Hematopoietic multipotent progenitor cell treated with erythropoietin and hydrocortisone succinate and interleukin-3 and kit ligand, for 15 days (in vitro differentiated cells): Measurements from ENCODE around the gene TBC1D2B.
"Not testable (repeated sequence)": the region's sequence is repeated elsewhere in the genome, so short reads cannot be mapped to it uniquely, and the experiment has no call there.

ENCODE experiments used
- DNase-seq: peaks from one replicate; pipeline ENCODE4 v3.0.0-alpha.2; 2015; ENCODE audit warnings: low spot score

TBC1D2B gene

GRCh38 chr15:78002996-78003395 lies 74.5 kb downstream of the TBC1D2B start:
- no peak for DNase-seq

GRCh38 chr15:78001656-78002055 lies 75.9 kb downstream of the TBC1D2B start:
- no peak for DNase-seq

GRCh38 chr15:78000927-78001249 lies 76.6 kb downstream of the TBC1D2B start:
- no peak for DNase-seq

- DNase-seq: peak; percentile 93
Measured at GRCh38 chr15:78000091-78000926, 77.2 kb downstream of the TBC1D2B start.

- no peak for DNase-seq
Measured at GRCh38 chr15:77999486-77999885, 78.0 kb downstream of the TBC1D2B start.

GRCh38 chr15:77998592-77998991 lies 78.9 kb downstream of the TBC1D2B start:
- no peak for DNase-seq

- not testable (repeated sequence) for DNase-seq
Measured at GRCh38 chr15:77997761-77998554, 79.6 kb downstream of the TBC1D2B start.

- DNase-seq: not testable (repeated sequence)
Measured at GRCh38 chr15:77997221-77997620, 80.3 kb downstream of the TBC1D2B start.

GRCh38 chr15:77996713-77997171 lies 80.8 kb downstream of the TBC1D2B start:
- not testable (repeated sequence) for DNase-seq

- not testable (repeated sequence) for DNase-seq
Measured at GRCh38 chr15:77996226-77996625, 81.3 kb downstream of the TBC1D2B start.

GRCh38 chr15:77995537-77995918 lies 82.0 kb downstream of the TBC1D2B start:
- DNase-seq: not testable (repeated sequence)

- peak; percentile 66 for DNase-seq
Measured at GRCh38 chr15:77994893-77995536, 82.5 kb downstream of the TBC1D2B start.

GRCh38 chr15:77993970-77994693 lies 83.4 kb downstream of the TBC1D2B start:
- peak; percentile 85 for DNase-seq

GRCh38 chr15:77993374-77993911 lies 84.1 kb downstream of the TBC1D2B start:
- no peak for DNase-seq

GRCh38 chr15:77992356-77993222 lies 84.9 kb downstream of the TBC1D2B start:
- no peak for DNase-seq

GRCh38 chr15:77991658-77992201 lies 85.8 kb downstream of the TBC1D2B start:
- DNase-seq: peak; percentile 65

- no peak for DNase-seq
Measured at GRCh38 chr15:77991029-77991406, 86.5 kb downstream of the TBC1D2B start.

GRCh38 chr15:77989296-77990143 lies 88.0 kb downstream of the TBC1D2B start:
- peak; percentile 95 for DNase-seq
